Osteocyte (in vitro differentiated cells): Measurements from ENCODE around the gene SLC34A1. TPM values are rescaled to one million over a fixed set of nuclear protein-coding genes. Genes with fewer than 3 reads are reported as not detected.

Experiments used
- DNase-seq: peaks from one replicate; pipeline ENCODE4 v3.0.0; 2021; ENCODE audit warnings: mixed read lengths; ENCODE audit not compliant: unreplicated experiment; ENCODE audit errors: extremely low spot score
- H3K27ac Mint-ChIP-seq: one replicate; pipeline ENCODE4 v1.8.0; 2021; ENCODE audit warnings: mild to moderate bottlenecking, mixed read lengths; ENCODE audit not compliant: unreplicated experiment
- H3K27me3 Mint-ChIP-seq: one replicate; pipeline ENCODE4 v1.8.0; 2021; ENCODE audit warnings: mixed read lengths; ENCODE audit not compliant: unreplicated experiment
- H3K36me3 Mint-ChIP-seq: one replicate; pipeline ENCODE4 v1.8.0; 2021; ENCODE audit warnings: mixed read lengths; ENCODE audit not compliant: unreplicated experiment
- H3K4me1 Mint-ChIP-seq: one replicate; pipeline ENCODE4 v1.8.0; 2021; ENCODE audit warnings: mixed read lengths; ENCODE audit not compliant: unreplicated experiment
- H3K4me3 Mint-ChIP-seq: one replicate; pipeline ENCODE4 v1.8.0; 2021; ENCODE audit warnings: mild to moderate bottlenecking, moderate library complexity, mixed read lengths; ENCODE audit not compliant: unreplicated experiment
- H3K9me3 Mint-ChIP-seq: one replicate; pipeline ENCODE4 v1.8.0; 2021; ENCODE audit warnings: mixed read lengths; ENCODE audit not compliant: unreplicated experiment
- total RNA-seq: library from RNA; stranded (reverse); gene quantifications from 2 replicates; pipeline ENCODE4 v1.2.1, GENCODE V29; 2021
- TF ChIP-seq, protein P1 (sequence below): fragments of 200-600 bp; sonication (generic); IDR thresholded peaks from 2 replicates; pipeline ENCODE4 v1.5.0; 2021; ENCODE audit warnings: antibody characterized with exemption, mild to moderate bottlenecking, moderate library complexity

Gene SLC34A1
- total RNA-seq, 1 donor from 2014 or later = not detected

DNA sequence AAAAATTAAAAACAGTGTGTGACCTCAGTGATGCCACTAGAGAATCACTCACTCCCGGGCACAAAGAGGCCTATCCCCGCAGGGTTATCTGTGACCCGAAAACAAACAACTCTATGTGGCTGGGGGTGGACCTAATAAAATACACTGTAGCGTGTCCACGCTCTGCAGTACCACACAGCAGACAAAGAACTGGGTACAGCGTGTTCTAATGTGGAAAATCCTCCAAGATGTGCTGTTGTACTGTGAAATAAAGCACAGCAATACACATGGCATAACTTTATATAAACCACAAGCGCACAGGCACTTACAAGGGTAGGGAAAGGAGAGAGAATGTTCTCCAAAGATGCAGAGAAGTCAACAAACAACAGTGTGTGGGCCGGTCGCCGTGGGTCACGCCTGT is 8.1 kb upstream of the SLC34A1 start:
- peaks cover 11% of the 10 kb centered on the region for H3K4me1 Mint-ChIP-seq
- H3K9me3 Mint-ChIP-seq = no peaks in the 10 kb centered on the region
- H3K27me3 Mint-ChIP-seq = no peaks in the 10 kb centered on the region
- no peak overlapping the region for H3K27ac Mint-ChIP-seq
- no peak for DNase-seq
- TF ChIP-seq, protein P1, sequence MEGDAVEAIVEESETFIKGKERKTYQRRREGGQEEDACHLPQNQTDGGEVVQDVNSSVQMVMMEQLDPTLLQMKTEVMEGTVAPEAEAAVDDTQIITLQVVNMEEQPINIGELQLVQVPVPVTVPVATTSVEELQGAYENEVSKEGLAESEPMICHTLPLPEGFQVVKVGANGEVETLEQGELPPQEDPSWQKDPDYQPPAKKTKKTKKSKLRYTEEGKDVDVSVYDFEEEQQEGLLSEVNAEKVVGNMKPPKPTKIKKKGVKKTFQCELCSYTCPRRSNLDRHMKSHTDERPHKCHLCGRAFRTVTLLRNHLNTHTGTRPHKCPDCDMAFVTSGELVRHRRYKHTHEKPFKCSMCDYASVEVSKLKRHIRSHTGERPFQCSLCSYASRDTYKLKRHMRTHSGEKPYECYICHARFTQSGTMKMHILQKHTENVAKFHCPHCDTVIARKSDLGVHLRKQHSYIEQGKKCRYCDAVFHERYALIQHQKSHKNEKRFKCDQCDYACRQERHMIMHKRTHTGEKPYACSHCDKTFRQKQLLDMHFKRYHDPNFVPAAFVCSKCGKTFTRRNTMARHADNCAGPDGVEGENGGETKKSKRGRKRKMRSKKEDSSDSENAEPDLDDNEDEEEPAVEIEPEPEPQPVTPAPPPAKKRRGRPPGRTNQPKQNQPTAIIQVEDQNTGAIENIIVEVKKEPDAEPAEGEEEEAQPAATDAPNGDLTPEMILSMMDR = no peak
- H3K4me3 Mint-ChIP-seq = no peak overlapping the region
- no peaks in the 10 kb centered on the region for H3K36me3 Mint-ChIP-seq

DNA sequence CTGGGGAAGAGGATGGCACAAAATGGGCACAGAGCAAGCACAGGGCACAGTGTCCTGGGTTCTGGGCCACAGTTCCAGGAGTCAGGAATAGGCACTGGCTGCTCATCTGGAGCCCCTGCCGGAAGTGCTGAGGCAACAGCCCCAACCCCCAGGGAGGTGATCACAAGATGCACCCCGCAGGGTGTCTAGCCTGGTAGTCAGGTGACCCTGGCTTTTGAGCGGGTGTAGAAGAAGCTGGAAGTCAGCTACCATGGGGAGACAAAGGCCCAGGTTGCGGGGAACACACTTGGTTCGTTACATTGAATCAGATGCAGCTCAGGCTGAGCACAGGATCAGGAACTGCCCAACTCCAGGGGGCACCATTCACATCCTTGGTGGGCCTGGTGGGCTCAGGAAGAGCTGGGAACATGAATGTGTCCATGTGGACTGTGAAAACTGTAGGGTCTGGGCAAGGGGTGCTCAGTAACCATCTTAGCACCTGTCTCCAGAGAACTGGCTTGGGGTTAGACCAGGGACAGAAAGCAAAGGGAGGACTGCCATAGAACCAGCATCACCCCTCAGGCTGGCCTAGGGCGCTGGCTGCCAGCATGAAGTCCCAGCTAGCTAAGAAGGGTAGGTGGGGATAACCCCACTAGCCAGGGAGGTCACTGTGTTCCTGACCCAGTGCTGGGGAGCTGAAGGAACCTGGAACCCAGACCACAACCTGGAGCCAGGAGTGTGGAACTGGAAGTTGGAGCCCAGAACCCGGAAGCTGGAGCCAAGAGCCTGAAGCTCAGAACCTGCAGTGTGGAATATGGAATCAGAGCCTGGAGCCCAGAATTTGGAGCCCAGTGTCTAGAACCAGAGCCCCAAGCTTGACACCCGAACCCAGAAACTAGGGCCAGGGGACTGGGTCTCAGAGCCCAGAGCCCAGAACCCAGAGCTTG is 6.1 kb upstream of the SLC34A1 start:
- Mint-ChIP-seq H3K27me3 (peaks cover 2% of the 10 kb centered on the region), H3K9me3 (no peaks in the 10 kb centered on the region), H3K4me1 (peaks cover 9% of the 10 kb centered on the region), H3K27ac (no peak overlapping the region), H3K36me3 (no peaks in the 10 kb centered on the region), H3K4me3 (no peak overlapping the region)
- DNase-seq = no peak
- TF ChIP-seq, protein P1 = no peak

DNA sequence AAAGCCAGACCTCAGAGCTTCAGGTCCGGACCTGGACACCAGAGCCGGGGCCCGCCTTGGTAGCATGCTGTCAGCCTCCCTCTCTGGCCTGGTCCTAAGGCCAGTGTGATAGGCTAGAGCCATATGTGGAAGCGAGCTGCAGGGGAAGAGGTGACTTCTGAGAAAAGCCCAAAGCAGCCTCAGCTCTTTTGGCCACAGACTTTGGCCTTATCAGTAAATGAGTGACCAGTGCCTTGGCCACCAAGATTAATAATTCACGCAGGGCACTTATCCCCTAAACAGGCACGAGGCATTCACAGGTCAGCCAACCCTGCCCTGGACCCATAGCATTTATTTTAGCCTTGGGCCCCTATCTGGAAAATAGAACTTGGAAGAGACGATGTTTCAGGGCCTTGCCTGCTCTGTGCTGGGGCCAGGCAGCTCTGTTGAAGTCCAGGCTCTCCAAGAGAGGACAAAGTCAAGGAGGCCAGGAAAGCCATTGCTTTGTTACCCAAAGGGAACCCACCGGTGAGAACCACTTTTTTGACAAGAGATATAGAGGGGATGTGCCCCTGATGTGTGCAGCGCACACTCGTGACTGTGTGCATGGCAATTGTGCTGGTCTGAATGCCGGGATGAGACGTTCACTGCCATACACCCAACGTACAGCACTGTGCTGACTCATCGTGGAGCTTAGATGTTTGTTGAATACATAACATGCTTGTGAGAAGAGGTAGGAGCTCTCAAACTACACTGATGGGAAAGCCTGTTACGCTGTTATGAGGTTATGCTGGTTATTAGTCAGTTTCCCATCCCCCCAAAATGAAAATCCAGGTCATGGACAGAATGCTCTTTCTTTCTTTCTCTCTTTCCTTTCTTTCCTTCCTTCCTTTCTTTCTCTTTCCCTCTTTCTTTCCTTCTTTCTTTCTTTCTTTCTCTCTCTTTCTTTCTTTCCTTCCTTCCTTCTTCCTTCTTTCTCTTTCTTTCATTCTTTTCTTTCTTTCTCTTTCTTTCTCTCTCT is 5.0 kb upstream of the SLC34A1 start:
- Mint-ChIP-seq H3K4me3 (no peak overlapping the region), H3K27ac (no peak overlapping the region), H3K4me1 (peaks cover 9% of the 10 kb centered on the region), H3K27me3 (peaks cover 10% of the 10 kb centered on the region), H3K36me3 (no peaks in the 10 kb centered on the region), H3K9me3 (no peaks in the 10 kb centered on the region)
- TF ChIP-seq, protein P1 = no peak
- no peak for DNase-seq

DNA sequence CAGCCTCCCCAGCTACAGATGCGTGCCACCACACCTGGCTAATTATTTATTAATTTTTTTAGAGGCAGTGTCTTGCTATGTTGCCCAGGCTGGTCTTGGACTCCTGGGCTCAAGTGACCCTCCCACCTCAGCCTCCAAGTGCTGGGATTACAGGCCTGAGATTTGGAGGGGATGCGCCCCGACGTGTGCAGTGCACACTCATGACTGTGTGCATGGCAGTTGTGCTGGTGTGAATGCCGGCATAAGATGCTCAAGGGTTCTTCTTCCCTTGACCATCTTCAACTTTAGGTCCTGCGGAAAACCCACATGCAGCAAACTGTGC is 3.5 kb upstream of the SLC34A1 start:
- H3K27me3 Mint-ChIP-seq = peaks cover 10% of the 10 kb centered on the region
- no peak overlapping the region for H3K4me3 Mint-ChIP-seq
- no peak for DNase-seq
- TF ChIP-seq, protein P1 = no peak
- H3K27ac Mint-ChIP-seq = no peak overlapping the region
- H3K36me3 Mint-ChIP-seq = no peaks in the 10 kb centered on the region
- H3K9me3 Mint-ChIP-seq = no peaks in the 10 kb centered on the region
- H3K4me1 Mint-ChIP-seq = peaks cover 9% of the 10 kb centered on the region
